Stomach (tissue), 4 donors: ENCODE results near the gene PRKG1.

Source experiments
- POLR2A ChIP-seq, 4 donors: fragments of 450-650 bp; IDR thresholded peaks; one replicate each; pipeline ENCODE4 v1.6.1; 2016; ENCODE audit warnings: antibody characterized with exemption in 4 of 4, control low read depth in 2 of 4, mild to moderate bottlenecking in 1 of 4, moderate library complexity in 1 of 4
- POLR2AphosphoS5 ChIP-seq, 3 donors: sonication (generic); formaldehyde crosslinking; IDR thresholded peaks; one replicate each; pipeline ENCODE4 v1.6.1; 2016; ENCODE audit warnings: antibody characterized with exemption in 3 of 3
- TF ChIP-seq, protein P1 (sequence below), 7 experiments: fragments of 450-650 bp in 4 of 7; fragments of 200-600 bp in 3 of 7; sonication (generic) in 3 of 7; IDR thresholded peaks; one replicate each; pipeline ENCODE4 v1.5.1; 2016 to 2019; ENCODE audit warnings: antibody characterized with exemption in 7 of 7, control low read depth in 2 of 7, mild to moderate bottlenecking in 1 of 7

- TF ChIP-seq POLR2A (IDR thresholded peaks at IDR 0.05), result no peak
- TF ChIP-seq, protein P1, sequence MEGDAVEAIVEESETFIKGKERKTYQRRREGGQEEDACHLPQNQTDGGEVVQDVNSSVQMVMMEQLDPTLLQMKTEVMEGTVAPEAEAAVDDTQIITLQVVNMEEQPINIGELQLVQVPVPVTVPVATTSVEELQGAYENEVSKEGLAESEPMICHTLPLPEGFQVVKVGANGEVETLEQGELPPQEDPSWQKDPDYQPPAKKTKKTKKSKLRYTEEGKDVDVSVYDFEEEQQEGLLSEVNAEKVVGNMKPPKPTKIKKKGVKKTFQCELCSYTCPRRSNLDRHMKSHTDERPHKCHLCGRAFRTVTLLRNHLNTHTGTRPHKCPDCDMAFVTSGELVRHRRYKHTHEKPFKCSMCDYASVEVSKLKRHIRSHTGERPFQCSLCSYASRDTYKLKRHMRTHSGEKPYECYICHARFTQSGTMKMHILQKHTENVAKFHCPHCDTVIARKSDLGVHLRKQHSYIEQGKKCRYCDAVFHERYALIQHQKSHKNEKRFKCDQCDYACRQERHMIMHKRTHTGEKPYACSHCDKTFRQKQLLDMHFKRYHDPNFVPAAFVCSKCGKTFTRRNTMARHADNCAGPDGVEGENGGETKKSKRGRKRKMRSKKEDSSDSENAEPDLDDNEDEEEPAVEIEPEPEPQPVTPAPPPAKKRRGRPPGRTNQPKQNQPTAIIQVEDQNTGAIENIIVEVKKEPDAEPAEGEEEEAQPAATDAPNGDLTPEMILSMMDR (IDR thresholded peaks at IDR 0.05), result no peak
- TF ChIP-seq POLR2AphosphoS5 (IDR thresholded peaks at IDR 0.05), result no peak
Observed at GRCh38 chr10:51532044-51532443, 457.8 kb downstream of the PRKG1 start.
